ENCODE measurements around the gene CSNK1A1. TPM values are rescaled to one million over a fixed set of nuclear protein-coding genes. Genes with fewer than 3 reads are reported as not detected.
A peak's percentile ranks its signal among the peaks of the same experiment; 100 is the strongest.

The CSNK1A1 gene
- total RNA-seq, 4 donors from 2014 or later: 101 to 326 (median 205) TPM

- Histone ChIP-seq H3K4me3 (no peak overlapping the region), H3K36me3 (no peaks in the 10 kb centered on the region), H3K27ac (no peak overlapping the region), H3K4me1 (no peaks in the 10 kb centered on the region), H3K9me3 (no peaks in the 10 kb centered on the region), H3K27me3 (no peaks in the 10 kb centered on the region)
- TF ChIP-seq CTCF (IDR thresholded peaks at IDR 0.05): no peak
- TF ChIP-seq POLR2A (IDR thresholded peaks at IDR 0.05): no peak
- DNase-seq: no peak
- intact Hi-C loops (cut with DNase I; ENCODE audit: low total_unique reads): no loop called here
Observed at GRCh38 chr5:149475777-149476176, 75.5 kb downstream of the CSNK1A1 start.

- Histone ChIP-seq H3K4me1 (no peaks in the 10 kb centered on the region), H3K27ac (no peak overlapping the region), H3K9me3 (no peaks in the 10 kb centered on the region), H3K36me3 (no peaks in the 10 kb centered on the region), H3K27me3 (no peaks in the 10 kb centered on the region), H3K4me3 (no peak overlapping the region)
- peak in 1 of 2 donors; percentile 15 for DNase-seq
- TF ChIP-seq CTCF (IDR thresholded peaks at IDR 0.05): no peak
- TF ChIP-seq POLR2A (IDR thresholded peaks at IDR 0.05): no peak
- intact Hi-C loops (cut with DNase I; ENCODE audit: low total_unique reads): no loop called here
Observed at GRCh38 chr5:149474198-149474597, 77.0 kb downstream of the CSNK1A1 start.

- no peak for TF ChIP-seq POLR2A (IDR thresholded peaks at IDR 0.05)
- no peak for TF ChIP-seq CTCF (IDR thresholded peaks at IDR 0.05)
- Histone ChIP-seq H3K27me3 (no peaks in the 10 kb centered on the region), H3K9me3 (no peaks in the 10 kb centered on the region), H3K36me3 (no peaks in the 10 kb centered on the region), H3K4me1 (no peaks in the 10 kb centered on the region), H3K27ac (no peak overlapping the region), H3K4me3 (no peak overlapping the region)
- DNase-seq: peak in 1 of 2 donors; percentile 1
- intact Hi-C loops (cut with DNase I; ENCODE audit: low total_unique reads): no loop called here
Observed at GRCh38 chr5:149473441-149473840, 77.8 kb downstream of the CSNK1A1 start.

- Histone ChIP-seq H3K36me3 (no peaks in the 10 kb centered on the region), H3K4me3 (no peak overlapping the region), H3K27me3 (no peaks in the 10 kb centered on the region), H3K9me3 (no peaks in the 10 kb centered on the region), H3K4me1 (no peaks in the 10 kb centered on the region), H3K27ac (no peak overlapping the region)
- TF ChIP-seq CTCF (IDR thresholded peaks at IDR 0.05): no peak
- no peak for TF ChIP-seq POLR2A (IDR thresholded peaks at IDR 0.05)
- peak in 1 of 2 donors; percentile 13 for DNase-seq
- intact Hi-C loops (cut with DNase I; ENCODE audit: low total_unique reads): no loop called here
Observed at GRCh38 chr5:149472399-149472798, 78.8 kb downstream of the CSNK1A1 start.

- H3K27me3 ChIP-seq: no peaks in the 10 kb centered on the region
- TF ChIP-seq CTCF (IDR thresholded peaks at IDR 0.05) (no peak), POLR2A (IDR thresholded peaks at IDR 0.05) (no peak)
- no peaks in the 10 kb centered on the region for H3K4me1 ChIP-seq
- intact Hi-C loops (cut with DNase I; ENCODE audit: low total_unique reads): no loop called here
- no peak overlapping the region for H3K27ac ChIP-seq
- no peak overlapping the region for H3K4me3 ChIP-seq
- H3K9me3 ChIP-seq: no peaks in the 10 kb centered on the region
- peak in 1 of 2 donors; percentile 18 for DNase-seq
- H3K36me3 ChIP-seq: no peaks in the 10 kb centered on the region
Observed at GRCh38 chr5:149471406-149472183, 79.6 kb downstream of the CSNK1A1 start.

Data from uterus (tissue), 4 donors.